ENCODE results near the gene PACSIN2.
"Not testable (repeated sequence)": the region's sequence is repeated elsewhere in the genome, so short reads cannot be mapped to it uniquely, and the experiment has no call there.

The PACSIN2 gene

DNA sequence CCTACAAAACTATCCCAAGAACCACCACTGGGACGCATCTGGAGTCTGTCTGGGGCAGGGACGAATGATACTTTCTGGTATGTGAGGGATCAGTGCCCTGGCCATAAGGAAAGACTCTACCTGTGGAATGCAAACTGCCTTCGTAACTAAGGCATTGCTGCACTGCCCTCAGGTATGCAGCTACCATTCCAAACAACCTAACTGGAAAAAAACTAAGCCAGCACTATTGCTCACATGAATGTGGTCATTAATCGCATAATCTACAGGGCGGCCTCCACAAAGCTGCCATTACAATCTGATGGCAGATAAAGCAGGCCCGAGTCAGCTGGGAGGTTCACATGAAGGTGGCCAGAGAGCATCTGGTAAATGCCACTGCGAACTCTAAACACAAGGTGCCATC, 3.9 kb downstream of the PACSIN2 start:
- no peak for DNase-seq (ENCODE audit: low read depth in 3 of 3)

GRCh38 chr22:43009444-43009843, 5.5 kb downstream of the PACSIN2 start:
- DNase-seq (ENCODE audit: low read depth in 3 of 3) = no peak

GRCh38 chr22:43008921-43009320, 6.0 kb downstream of the PACSIN2 start:
- DNase-seq (ENCODE audit: low read depth in 3 of 3) = no peak

GRCh38 chr22:43008509-43008908, 6.4 kb downstream of the PACSIN2 start:
- no peak for DNase-seq (ENCODE audit: low read depth in 3 of 3)

DNA sequence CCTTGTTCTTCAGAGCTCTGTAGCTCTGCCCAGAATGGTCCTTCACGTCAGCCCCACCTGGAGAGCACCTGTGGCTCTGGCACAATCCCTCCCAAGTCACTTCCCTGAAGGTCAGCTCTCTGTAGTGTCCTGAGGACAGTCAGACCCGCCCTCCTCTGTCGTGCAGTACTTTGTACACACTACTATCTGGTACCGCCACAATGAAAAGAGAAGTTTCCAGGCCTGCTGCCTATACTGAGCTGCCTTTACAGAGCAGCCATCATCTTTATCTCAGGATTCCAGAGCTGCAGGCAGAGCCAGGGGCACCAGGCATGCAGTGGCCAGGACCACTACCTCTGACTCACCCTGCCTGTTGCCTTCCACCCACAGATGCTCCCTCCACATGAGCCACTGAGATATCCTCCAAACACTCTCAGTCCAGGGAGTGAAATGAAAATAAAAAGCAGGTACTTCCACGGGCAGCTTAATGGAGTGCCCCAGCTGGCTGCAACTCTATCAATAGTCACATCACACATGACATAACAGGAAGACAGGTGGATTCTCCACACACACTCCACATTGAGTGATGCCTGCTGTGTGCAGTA, 7.3 kb downstream of the PACSIN2 start:
- DNase-seq (ENCODE audit: low read depth in 3 of 3) = no peak

- no peak for DNase-seq (ENCODE audit: low read depth in 3 of 3)
These were observed 8.2 kb downstream of the PACSIN2 start for GRCh38 chr22:43006753-43007152.

GRCh38 chr22:43006016-43006505, 8.9 kb downstream of the PACSIN2 start:
- DNase-seq (ENCODE audit: low read depth in 3 of 3) = no peak

DNA sequence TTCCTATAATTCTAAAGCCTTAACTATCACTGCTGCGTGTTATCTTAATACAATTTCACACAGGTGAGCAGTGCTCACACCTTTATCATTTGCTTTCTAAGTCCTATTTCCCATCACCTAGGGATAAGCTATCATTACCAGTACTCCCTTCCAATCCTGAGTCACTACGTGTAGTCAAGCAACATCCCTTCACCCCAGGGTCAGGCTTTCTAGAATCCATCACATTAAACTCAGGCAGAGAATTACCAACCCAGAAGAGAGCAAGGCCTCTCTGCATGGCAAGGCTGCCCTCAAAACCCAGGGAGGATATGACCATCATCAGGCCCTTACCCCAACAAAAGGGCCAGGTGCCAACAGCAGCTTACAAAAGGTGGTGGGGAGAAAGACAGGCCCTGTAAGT, 9.8 kb downstream of the PACSIN2 start:
- DNase-seq (ENCODE audit: low read depth in 3 of 3) = no peak

DNA sequence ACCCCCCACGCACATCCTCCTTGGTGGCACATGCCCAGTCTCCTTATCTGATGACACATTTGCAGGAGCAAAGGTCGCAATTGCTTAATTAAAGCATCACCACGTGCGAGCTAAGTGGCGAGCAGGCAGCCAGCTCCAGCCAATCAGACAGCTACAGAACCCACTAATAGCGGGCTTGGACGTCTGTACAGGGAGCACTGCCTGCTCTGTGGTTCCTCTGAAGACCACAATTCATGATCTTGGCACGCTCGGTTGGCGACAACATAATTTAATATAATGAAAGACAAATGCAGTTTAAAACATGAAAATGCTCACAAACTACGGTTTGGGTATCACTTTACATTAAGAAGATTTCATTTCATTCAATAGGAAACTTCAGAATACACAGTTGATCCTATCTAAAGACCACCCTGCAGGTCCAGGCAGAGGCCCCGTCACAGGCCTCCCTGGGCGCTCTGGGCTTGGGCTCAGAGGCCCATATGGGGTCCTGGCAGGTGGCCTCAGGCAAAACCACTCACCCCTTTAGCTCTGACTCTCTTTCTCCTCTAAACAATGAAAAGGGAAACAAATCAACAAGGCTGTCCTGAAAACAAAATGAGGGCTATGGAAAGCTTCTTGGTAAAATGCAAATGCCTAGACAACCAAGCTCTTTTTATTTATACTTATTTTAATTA, 10.4 kb downstream of the PACSIN2 start:
- DNase-seq (ENCODE audit: low read depth in 3 of 3) = no peak

- DNase-seq (ENCODE audit: low read depth in 3 of 3) = no peak
These were observed 12.8 kb downstream of the PACSIN2 start for GRCh38 chr22:43002202-43002586.

GRCh38 chr22:43001271-43002201, 13.4 kb downstream of the PACSIN2 start:
- DNase-seq (ENCODE audit: low read depth in 3 of 3) = no peak

DNA sequence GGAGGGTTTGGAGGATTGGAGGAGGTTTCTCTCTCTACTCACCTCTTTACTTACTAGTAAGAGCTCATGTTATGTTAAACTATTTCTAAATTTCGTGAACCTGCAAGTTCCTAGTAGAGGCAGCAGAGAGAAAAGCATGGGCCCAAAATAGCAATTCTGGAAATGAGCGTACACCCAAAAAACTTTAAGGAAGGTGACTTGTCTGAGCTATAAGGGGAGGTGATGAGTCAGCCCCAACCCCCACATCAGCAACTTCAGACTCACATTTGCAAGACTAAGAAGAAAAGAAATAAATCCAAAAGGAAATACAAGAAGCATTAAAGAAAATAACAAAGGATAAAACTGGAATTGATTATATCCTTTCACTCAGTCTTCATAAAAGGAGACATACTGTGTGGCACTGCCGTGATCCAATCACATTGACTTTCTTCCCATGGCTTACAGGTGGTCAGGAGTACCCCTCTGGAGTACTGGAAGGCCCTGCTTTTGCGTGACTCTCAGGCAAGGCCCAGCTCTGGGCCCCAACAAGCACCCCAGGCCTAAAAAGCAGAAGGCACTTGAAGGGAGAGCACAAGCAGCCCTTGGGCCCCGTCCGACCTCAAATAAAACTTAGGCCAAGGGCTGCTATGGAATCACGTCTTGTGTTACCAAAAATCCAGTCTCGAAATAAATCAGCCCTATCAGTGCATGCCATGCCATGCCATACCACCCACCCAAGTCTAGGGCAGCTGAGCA, 14.3 kb downstream of the PACSIN2 start:
- no peak for DNase-seq (ENCODE audit: low read depth in 3 of 3)

GRCh38 chr22:42997582-42998090, 17.3 kb downstream of the PACSIN2 start:
- DNase-seq (ENCODE audit: low read depth in 3 of 3) = no peak

DNA sequence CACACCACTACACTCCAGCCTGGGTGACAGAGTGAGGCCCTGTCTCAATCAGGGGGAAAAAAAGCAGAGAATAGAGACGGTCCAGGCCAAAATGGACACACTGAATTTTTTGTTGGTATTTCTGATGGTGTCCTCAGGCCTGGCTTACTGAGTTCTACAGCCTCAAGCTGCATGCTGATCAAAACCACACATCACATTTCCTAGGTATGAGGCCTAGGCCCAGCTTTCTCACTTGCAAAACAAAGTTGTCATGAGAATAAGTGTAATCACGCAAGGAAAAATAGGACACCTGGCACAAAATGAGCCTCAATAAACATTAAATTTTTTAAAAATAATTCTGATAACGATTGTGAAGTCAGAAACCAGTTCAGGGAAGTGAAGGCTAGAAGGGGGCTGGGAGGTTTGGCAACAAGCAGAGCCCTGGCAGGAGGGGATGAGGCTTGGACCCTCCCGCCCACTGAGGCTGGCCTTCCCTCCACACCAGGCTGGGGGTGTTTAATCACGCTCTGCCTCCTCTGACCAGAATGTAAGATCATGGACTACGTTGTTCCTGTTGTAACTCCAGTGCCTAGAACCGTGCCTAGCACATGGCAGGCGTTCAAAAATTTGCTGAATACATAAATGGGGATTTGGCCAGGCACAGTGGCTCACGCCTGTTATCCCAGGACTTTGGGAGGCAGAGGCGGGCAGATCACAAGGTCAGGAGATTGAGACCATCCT, 18.1 kb downstream of the PACSIN2 start:
- no peak for DNase-seq (ENCODE audit: low read depth in 3 of 3)

GRCh38 chr22:42995654-42996053, 19.3 kb downstream of the PACSIN2 start:
- not testable (repeated sequence) for DNase-seq (ENCODE audit: low read depth in 3 of 3)

- no peak for DNase-seq (ENCODE audit: low read depth in 3 of 3)
These were observed 19.9 kb downstream of the PACSIN2 start for GRCh38 chr22:42994917-42995562.

DNA sequence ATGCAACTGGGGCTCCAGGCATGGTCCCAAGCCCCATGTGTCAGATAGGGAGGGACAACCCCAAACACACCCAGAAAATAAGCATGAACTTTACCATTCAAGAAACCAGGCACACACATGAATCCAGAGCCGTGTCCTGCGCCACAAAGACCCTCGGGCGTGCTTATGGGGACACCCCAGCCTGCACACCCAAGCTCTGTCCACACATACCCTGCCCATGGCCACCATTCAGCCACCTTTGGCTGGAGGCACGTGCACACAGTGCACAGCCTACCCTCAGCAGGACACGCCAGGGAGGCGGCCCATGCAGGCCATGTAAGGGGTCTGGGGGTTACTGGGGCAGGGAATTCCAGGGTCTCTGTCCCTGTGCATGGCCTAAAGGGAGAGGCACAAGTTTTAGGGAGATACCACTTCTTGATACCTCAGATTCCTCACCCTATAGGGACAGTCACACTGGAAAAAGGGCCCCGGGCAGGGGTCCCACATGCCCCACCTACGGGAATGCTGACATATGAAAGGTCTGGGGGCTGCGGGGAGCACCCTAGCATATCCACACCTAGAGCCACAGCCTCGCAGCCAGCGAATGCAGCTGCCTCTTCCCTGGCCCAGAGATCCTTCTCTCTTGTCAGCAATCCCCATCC, 20.6 kb downstream of the PACSIN2 start:
- DNase-seq (ENCODE audit: low read depth in 3 of 3) = no peak

DNA sequence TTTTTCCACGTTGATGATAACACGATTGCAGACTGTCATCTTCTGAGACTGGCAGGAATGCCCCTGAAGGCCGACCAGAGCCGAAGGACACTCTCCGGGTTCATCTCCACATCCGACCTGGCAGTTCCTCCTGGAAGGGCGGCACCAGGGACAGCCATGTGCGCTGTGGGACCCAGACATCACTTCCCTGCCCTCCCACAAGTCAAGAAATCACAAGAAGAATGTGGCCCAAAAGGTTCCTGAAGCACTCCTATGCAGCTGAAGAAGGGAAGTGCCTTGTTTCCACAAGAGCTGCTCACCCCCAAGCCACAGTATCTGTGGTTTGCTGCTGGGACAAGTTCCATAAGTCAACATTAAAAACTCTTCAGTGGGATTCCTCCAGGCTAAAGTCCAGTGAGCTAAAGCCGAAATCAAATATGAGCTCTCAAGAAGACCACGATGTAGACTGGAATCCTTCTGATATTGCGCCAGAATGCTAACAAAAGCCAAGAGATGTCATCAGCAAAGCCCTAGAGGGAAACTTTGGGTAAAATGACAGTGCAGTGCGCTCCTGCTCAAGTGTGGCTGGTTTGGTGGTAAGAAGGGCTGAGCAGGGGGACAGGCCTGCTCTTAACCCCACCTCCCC, 21.2 kb downstream of the PACSIN2 start:
- DNase-seq (ENCODE audit: low read depth in 3 of 3) = no peak

DNA sequence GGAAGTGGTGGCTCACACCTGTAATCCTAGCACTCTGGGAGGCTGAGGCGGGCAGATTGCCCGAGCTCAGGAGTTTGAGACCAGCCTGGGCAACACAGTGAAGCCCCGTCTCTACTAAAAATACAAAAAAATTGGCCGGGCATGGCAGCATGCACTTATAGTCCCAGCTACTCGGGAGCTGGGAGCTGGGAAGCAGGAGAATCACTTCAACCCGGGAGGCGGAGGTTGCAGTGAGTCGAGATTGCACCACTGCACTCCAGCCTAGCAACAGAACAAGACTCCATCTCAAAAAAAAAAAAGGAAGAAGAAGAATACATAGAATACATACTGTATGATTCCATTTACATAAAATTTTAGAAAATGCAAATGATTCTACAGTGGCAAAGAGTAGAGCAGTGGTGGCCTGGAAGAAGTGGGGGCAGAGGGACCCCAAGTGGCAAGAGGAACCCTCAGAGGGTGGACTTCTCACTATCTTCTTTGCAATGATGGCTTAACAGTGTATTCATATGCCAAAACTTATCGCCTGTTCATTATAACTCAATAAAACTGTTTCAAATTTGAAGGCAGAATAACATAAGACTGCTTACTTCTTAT, 22.0 kb downstream of the PACSIN2 start:
- DNase-seq (ENCODE audit: low read depth in 3 of 3) = no peak

Measured in stimulated activated CD4-positive, alpha-beta T cell treated with anti-CD3 and anti-CD28 coated beads, TNF-alpha, amount 100 ng/mL, for 4 hours (primary cell).